Heart left ventricle (tissue), 16 donors: ENCODE results near the gene TNFRSF8. TPM values are rescaled to one million over a fixed set of nuclear protein-coding genes. Genes with fewer than 3 reads are reported as not detected.

Source experiments
- ATAC-seq, 4 donors: fragments of 200-7000 bp; cut with Tn5 transposase; one replicate each; pipeline ENCODE4 v1.9.1; 2020 to 2022; ENCODE audit warnings: moderate library complexity in 4 of 4, mild to moderate bottlenecking in 3 of 4, moderate number of reproducible peaks in 1 of 4
- DNase-seq, 5 donors: peaks; one replicate each; pipeline ENCODE4 v3.0.0-alpha.2; 2020
- H3K27ac ChIP-seq, 12 donors: fragments of 200-600 bp; sonication (generic) in 4 of 12; one replicate each; pipeline versions ENCODE4 v1.5.0 to v1.8.0; 2016 to 2022; ENCODE audit warnings: mild to moderate bottlenecking in 2 of 12
- H3K27me3 ChIP-seq, 9 donors: fragments of 200-600 bp; sonication (generic) in 2 of 9; one replicate each; pipeline versions ENCODE4 v1.5.1 to v1.8.0; 2016 to 2022; ENCODE audit warnings: mild to moderate bottlenecking in 3 of 9
- H3K36me3 ChIP-seq, 9 donors: fragments of 200-600 bp; sonication (generic) in 2 of 9; one replicate each; pipeline versions ENCODE4 v1.5.0 to v1.8.0; 2018 to 2022; ENCODE audit warnings: mild to moderate bottlenecking in 2 of 9
- H3K4me1 ChIP-seq, 12 donors: fragments of 200-600 bp; sonication (generic) in 4 of 12; one replicate each; pipeline versions ENCODE4 v1.5.0 to v1.8.0; 2016 to 2022; ENCODE audit warnings: mild to moderate bottlenecking in 3 of 12
- H3K4me3 ChIP-seq, 12 donors: fragments of 200-600 bp; sonication (generic) in 4 of 12; one replicate each; pipeline versions ENCODE4 v1.5.0 to v1.8.0; 2017 to 2022; ENCODE audit warnings: mild to moderate bottlenecking in 9 of 12, moderate library complexity in 4 of 12
- H3K9me3 ChIP-seq, 12 donors: fragments of 200-600 bp; sonication (generic) in 4 of 12; one replicate each; pipeline versions ENCODE4 v1.5.0 to v1.8.0; 2016 to 2022; ENCODE audit warnings: mild to moderate bottlenecking in 1 of 12
- CTCF ChIP-seq, 12 donors: fragments of 200-600 bp; sonication (generic) in 4 of 12; IDR thresholded peaks; one replicate each; pipeline versions ENCODE4 v1.5.0 to v1.8.0; 2018 to 2022; ENCODE audit warnings: antibody characterized with exemption in 12 of 12, mild to moderate bottlenecking in 5 of 12
- POLR2A ChIP-seq, 2 donors: fragments of 450-650 bp; IDR thresholded peaks; one replicate each; pipeline ENCODE4 v1.6.1; 2017; ENCODE audit warnings: antibody characterized with exemption in 2 of 2, mild to moderate bottlenecking in 2 of 2, moderate library complexity in 2 of 2
- WGBS, 4 donors: extraction: QIAGEN DNeasy Blood & Tissue Kit in 2 of 4; methylation state at CpG; one replicate each; pipeline versions ENCODE4 v1.1.5 to v1.1.7; 2013 to 2018; 5-methylcytosine and 5-hydroxymethylcytosine counted together
- intact Hi-C, 10 donors: fragments of 100-400 bp; cut with DNase I; formaldehyde crosslinking; loops; one replicate each; pipeline versions ENCODE4 v1.11.1 to v1.14.2; 2022
- polyA plus RNA-seq, 2 donors: library from polyadenylated mRNA; stranded (reverse); fragments of 200-250 nt; gene quantifications; one replicate each; pipeline ENCODE4 v1.2.3, GENCODE V29; 2013
- total RNA-seq, 9 donors: library from RNA; depleted of rRNA in 2 of 9; stranded (reverse); fragments of >200 nt in 2 of 9; fragmentation: NEBNext Ultra II Directional in 3 of 9; extraction: Animal tissue kit (Norgen Biotek cat#: 25700) in 3 of 9; gene quantifications; one replicate each; pipeline versions ENCODE4 v1.1.0 to v1.2.4, GENCODE V29; 2016 to 2023
- donor health status: ischemic (EF 13 %, LVEDD 7.1; RV severe dilation, severe dysfunction).
- donor health status: healthy with polysubstance abuse.
- donor health status: DM: no; HTN: yes; CAD: no.
- donor health status: DM: no; HTN: no; CAD: no.
- donor health status: ischemic (EF 25% LVEDD 6.9; RV normal size, moderate dysfunction).
- donor health status: ischemic (EF 25% LVEDD 5.7; RV mildly dilated, moderate dysfunction).
- donor health status: healthy.
- donor health status: DM: yes; HTN: yes; CAD: no.
- donor health status: ischemic (EF 35%, LVEDD 5.7; RV mildly dilated, moderate dysfunction).
- donor health status: nonischemic (EF 11% LVEDD 7.7; RV severe dilation, severe dysfunction).
- donor health status: DM: yes; HTN: yes; CAD: no.
- donor health status: PGD.
- donor health status: ischemic (EF 29% LVEDD 5.4; RV normal size, mild dysfunction).
- donor health status: nonischemic (EF 23%, LVEDD 6.1; RV moderate dilation, normal function).

The TNFRSF8 gene
- total and polyA plus RNA-seq, 11 donors: 0.51 to 4.5 (median 0.76) TPM

DNA sequence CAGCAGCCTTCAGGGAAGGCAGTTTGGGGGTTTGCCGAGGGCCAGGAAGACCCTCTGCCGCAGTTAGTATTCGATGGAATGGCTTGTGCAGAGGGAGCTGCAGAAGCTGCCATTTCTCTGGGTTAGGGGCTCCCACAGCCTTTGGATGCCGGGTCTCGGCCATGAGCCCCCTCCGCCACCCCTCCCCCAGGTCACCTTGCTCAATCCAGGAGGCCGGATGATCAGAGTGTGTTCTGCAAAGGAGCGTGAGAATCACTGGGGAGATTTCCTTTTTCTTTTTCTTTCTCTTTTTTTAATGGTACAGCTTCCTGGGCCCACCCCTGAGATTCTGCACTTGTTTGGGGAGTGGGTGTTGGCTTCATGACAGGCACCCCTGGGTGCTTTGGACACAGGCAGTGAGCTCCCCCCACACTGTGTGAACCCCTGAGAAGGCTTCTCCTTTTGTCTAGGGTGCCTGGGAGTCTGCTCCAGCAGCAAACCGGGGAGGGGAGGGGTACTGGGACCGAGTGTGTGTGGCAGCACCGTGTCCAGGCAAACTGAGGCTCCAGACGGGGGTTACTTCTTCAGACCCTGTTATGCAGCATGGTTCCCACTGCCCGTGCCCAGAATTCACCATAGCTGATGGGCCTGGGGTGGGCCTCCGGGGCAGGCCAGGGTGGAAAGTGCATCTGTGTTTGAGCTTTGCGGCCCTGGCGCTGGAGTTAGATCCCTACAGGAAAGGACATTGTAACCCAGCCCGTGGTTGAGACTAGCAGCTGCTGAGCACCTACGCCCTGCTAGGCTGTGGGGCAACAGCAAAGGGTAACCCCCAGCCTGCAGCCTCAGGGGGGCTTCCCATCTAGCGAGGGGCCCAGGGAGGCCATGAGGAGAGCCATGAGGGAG is 122.2 kb downstream of the TNFRSF8 start:
- TF ChIP-seq POLR2A (IDR thresholded peaks at IDR 0.05) (no peak), CTCF (IDR thresholded peaks at IDR 0.05) (no peak)
- intact Hi-C loops: loop anchor here in 3 of 10 donors (2.0 to 10.0 kb wide), 3 partner anchors 18 to 50 kb away; partner anchors contain the start of gene TNFRSF1B (in 1 of the 3)
- peak overlapping the region in 10 of 12 donors; percentile 8 to 47 (median 33) for H3K4me3 ChIP-seq
- 44 to 65% (median 51%) methylated on average over 13 to 19 of the region's 19 CpGs for WGBS, 4 donors
- ATAC-seq: peak in 3 of 4 donors; percentile 7 to 36 (median 8)
- H3K4me1 ChIP-seq: peaks cover 6 to 97% (median 53%) of the 10 kb centered on the region in 12 donors
- peak overlapping the region; percentile 80 to 96 (median 92) for H3K27ac ChIP-seq
- H3K9me3 ChIP-seq: no peaks in the 10 kb centered on the region
- DNase-seq: no peak
- peaks cover 0 to 40% (median 0%) of the 10 kb centered on the region in 9 donors for H3K36me3 ChIP-seq
- no peaks in the 10 kb centered on the region for H3K27me3 ChIP-seq

DNA sequence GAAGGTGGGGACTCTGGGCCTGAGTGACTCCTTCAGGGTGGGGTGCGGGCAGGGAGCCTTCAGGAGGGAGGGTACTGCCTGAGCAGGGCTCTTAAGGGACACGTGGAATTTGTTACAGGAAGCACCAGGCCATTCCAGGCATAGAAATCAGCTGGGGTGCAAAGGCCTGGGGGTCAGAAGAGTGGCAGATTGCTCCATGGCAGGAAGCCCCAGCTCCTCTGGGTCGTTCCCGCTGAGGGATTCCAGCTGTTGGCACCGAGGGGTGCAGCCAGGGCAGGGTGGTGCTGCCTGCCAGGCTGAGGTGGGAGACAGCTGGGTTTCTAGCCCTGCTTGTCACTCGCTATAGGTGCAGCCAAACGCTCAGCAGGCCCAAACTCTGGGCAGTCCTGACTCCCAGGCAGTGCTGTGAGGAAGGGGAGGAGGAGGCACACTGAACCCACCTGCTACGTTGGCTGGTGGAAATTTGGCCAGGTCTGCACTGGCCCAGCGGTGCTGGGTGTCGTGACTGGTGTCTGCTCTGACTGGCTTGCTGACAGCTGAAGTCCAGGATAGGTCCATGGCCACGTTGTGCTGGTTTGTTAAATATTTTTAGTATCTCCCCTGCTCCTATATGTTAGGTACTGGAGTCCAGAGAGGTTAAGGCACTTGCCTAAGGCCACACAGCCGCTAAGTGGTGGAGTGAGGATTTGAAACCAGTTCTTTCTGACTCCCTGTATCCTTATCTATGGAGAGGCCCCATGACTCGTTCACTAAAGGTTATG is 123.0 kb downstream of the TNFRSF8 start:
- Histone ChIP-seq H3K27me3 (no peaks in the 10 kb centered on the region), H3K36me3 (peaks cover 0 to 42% (median 5%) of the 10 kb centered on the region in 9 donors), H3K4me3 (peak overlapping the region in 4 of 12 donors; percentile 1 to 47 (median 23)), H3K27ac (peak overlapping the region; percentile 56 to 96 (median 92)), H3K9me3 (no peaks in the 10 kb centered on the region), H3K4me1 (peaks cover 6 to 88% (median 48%) of the 10 kb centered on the region in 12 donors)
- 32 to 59% (median 40%) methylated on average over 4 to 13 of the region's 13 CpGs for WGBS, 4 donors
- ATAC-seq (peak in 3 of 4 donors; percentile 14 to 22 (median 19)), DNase-seq (no peak)
- intact Hi-C loops: loop anchor here in 3 of 10 donors (2.0 to 10.0 kb wide), 3 partner anchors 19 to 51 kb away; partner anchors contain the start of gene TNFRSF1B (in 1 of the 3)
- TF ChIP-seq CTCF (IDR thresholded peaks at IDR 0.05): no peak
- no peak for TF ChIP-seq POLR2A (IDR thresholded peaks at IDR 0.05)

- Histone ChIP-seq H3K9me3 (no peaks in the 10 kb centered on the region), H3K27me3 (no peaks in the 10 kb centered on the region), H3K4me3 (no peak overlapping the region), H3K36me3 (peaks cover 0 to 47% (median 8%) of the 10 kb centered on the region in 9 donors), H3K27ac (peak overlapping the region in 8 of 12 donors; percentile 3 to 96 (median 93)), H3K4me1 (peaks cover 6 to 83% (median 48%) of the 10 kb centered on the region in 12 donors)
- intact Hi-C loops: loop anchor here in 2 of 10 donors (5.0 to 10.0 kb wide), 2 partner anchors 39 to 52 kb away; no protein-coding TSS in a partner anchor
- ATAC-seq (no peak), DNase-seq (no peak)
- TF ChIP-seq POLR2A (IDR thresholded peaks at IDR 0.05) (no peak), CTCF (IDR thresholded peaks at IDR 0.05) (no peak)
- 42 to 79% (median 66%) methylated on average over 2 to 4 of the region's 4 CpGs for WGBS, 4 donors
Measured at GRCh38 chr1:12186679-12186985, 123.5 kb downstream of the TNFRSF8 start.
